Bronchial epithelial cell (primary cell): ENCODE results near the gene SRSF7. TPM values are rescaled to one million over a fixed set of nuclear protein-coding genes. Genes with fewer than 3 reads are reported as not detected.

ENCODE experiments used
- DNase-seq: peaks from one replicate; pipeline ENCODE4 v3.0.0-alpha.2; 2010; ENCODE audit warnings: low read depth
- FAIRE-seq: peaks from 2 replicates; lab custom pipeline; 2011; peaks lifted over from hg19 to GRCh38; lab: Jason Lieb, UNC
- H3K27me3 ChIP-seq: 2 replicates; pipeline ENCODE4 v1.5.1; 2011; ENCODE audit warnings: low read length; ENCODE audit not compliant: control insufficient read depth, insufficient read depth
- H3K36me3 ChIP-seq: 2 replicates; pipeline ENCODE4 v1.5.1; 2011; ENCODE audit warnings: low read length; ENCODE audit not compliant: control insufficient read depth, insufficient read depth
- H3K4me3 ChIP-seq: 2 replicates; pipeline ENCODE4 v1.5.1; 2011; ENCODE audit warnings: mild to moderate bottlenecking, low read depth, low read length, control low read depth
- total RNA-seq: library from RNA; depleted of rRNA; stranded (reverse); fragments of >200 nt; gene quantifications from 2 replicates; pipeline ENCODE4 v1.2.1, GENCODE V29; 2014
- TF ChIP-seq, protein P1 (sequence below): IDR thresholded peaks from 2 replicates; pipeline ENCODE4 v1.5.1; 2011; ENCODE audit warnings: mild to moderate bottlenecking, moderate library complexity, low read length, control low read depth, inconsistent platforms; ENCODE audit not compliant: insufficient read depth, severe bottlenecking

The SRSF7 gene
- total RNA-seq, 1 donor from 2014 or later: 120 TPM

- TF ChIP-seq, protein P1, sequence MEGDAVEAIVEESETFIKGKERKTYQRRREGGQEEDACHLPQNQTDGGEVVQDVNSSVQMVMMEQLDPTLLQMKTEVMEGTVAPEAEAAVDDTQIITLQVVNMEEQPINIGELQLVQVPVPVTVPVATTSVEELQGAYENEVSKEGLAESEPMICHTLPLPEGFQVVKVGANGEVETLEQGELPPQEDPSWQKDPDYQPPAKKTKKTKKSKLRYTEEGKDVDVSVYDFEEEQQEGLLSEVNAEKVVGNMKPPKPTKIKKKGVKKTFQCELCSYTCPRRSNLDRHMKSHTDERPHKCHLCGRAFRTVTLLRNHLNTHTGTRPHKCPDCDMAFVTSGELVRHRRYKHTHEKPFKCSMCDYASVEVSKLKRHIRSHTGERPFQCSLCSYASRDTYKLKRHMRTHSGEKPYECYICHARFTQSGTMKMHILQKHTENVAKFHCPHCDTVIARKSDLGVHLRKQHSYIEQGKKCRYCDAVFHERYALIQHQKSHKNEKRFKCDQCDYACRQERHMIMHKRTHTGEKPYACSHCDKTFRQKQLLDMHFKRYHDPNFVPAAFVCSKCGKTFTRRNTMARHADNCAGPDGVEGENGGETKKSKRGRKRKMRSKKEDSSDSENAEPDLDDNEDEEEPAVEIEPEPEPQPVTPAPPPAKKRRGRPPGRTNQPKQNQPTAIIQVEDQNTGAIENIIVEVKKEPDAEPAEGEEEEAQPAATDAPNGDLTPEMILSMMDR: no peak
- no peaks in the 10 kb centered on the region for H3K27me3 ChIP-seq
- no peaks in the 10 kb centered on the region for H3K36me3 ChIP-seq
- DNase-seq: no peak
- H3K4me3 ChIP-seq: no peak overlapping the region
- no peak for FAIRE-seq
These were observed 53.9 kb downstream of the SRSF7 start for GRCh38 chr2:38697116-38697840.

Other genes with a start within 250 kb of the SRSF7 start
- gene HNRNPLL, start 148.4 kb downstream of the SRSF7 start, total RNA-seq: 29.7 and 32.4 TPM in 2 replicates
- gene GALM, start 85.2 kb downstream of the SRSF7 start, total RNA-seq: 1.6 and 2.0 TPM in 2 replicates
- 7.2 and 10.5 TPM in 2 replicates for gene GEMIN6, start 26.8 kb upstream of the SRSF7 start, total RNA-seq
- 10.5 and 14.6 TPM in 2 replicates for gene DHX57, start 124.6 kb upstream of the SRSF7 start, total RNA-seq
- 3.9 and 10.4 TPM in 2 replicates for gene MORN2, start 124.6 kb upstream of the SRSF7 start, total RNA-seq
- 0.26 and 0.38 TPM in 2 replicates for gene ARHGEF33, start 138.5 kb upstream of the SRSF7 start, total RNA-seq